Activated CD4-positive, alpha-beta T cell treated with anti-CD3 and anti-CD28 coated beads for 36 hours (primary cell): Measurements from ENCODE around the gene RASL12. TPM values are rescaled to one million over a fixed set of nuclear protein-coding genes. Genes with fewer than 3 reads are reported as not detected.
"Not testable (repeated sequence)": the region's sequence is repeated elsewhere in the genome, so short reads cannot be mapped to it uniquely, and the experiment has no call there.

Experiments
- ATAC-seq: fragments of 200-7000 bp; cut with Tn5 transposase; one replicate; pipeline ENCODE4 v1.10.0; 2021; ENCODE audit warnings: mild to moderate bottlenecking, moderate library complexity
- CTCF ChIA-PET: fragments of 350-600 bp; sonication (Branson Sonifier 250); formaldehyde crosslinking; loops from one replicate; lab custom pipeline; 2021; ENCODE audit warnings: antibody characterized with exemption; lab: Charles Lee
- POLR2A ChIA-PET: fragments of 350-600 bp; sonication (Branson Sonifier 250); formaldehyde crosslinking; loops from one replicate; lab custom pipeline; 2021; ENCODE audit warnings: antibody characterized with exemption, inconsistent platforms; lab: Charles Lee
- DNase-seq: peaks from one replicate; pipeline ENCODE4 v3.0.0-alpha.2; 2020
- H3K27ac Mint-ChIP-seq: one replicate; pipeline ENCODE4 v1.8.0; 2021; ENCODE audit warnings: mixed read lengths
- H3K27me3 Mint-ChIP-seq: one replicate; pipeline ENCODE4 v1.8.0; 2021; ENCODE audit warnings: mixed read lengths
- H3K36me3 Mint-ChIP-seq: one replicate; pipeline ENCODE4 v1.8.0; 2021; ENCODE audit warnings: low read depth, mixed read lengths
- H3K4me1 Mint-ChIP-seq: one replicate; pipeline ENCODE4 v1.8.0; 2021; ENCODE audit warnings: mixed read lengths
- H3K4me3 Mint-ChIP-seq: one replicate; pipeline ENCODE4 v1.8.0; 2021; ENCODE audit warnings: mild to moderate bottlenecking, moderate library complexity, mixed read lengths
- H3K9me3 Mint-ChIP-seq: one replicate; pipeline ENCODE4 v1.8.0; 2021; ENCODE audit warnings: low read depth, mixed read lengths
- intact Hi-C, 2 experiments: fragments of 100-400 bp; cut with DNase I in 1 of 2; cut with micrococcal nuclease in 1 of 2; formaldehyde crosslinking; loops; one replicate each; pipeline versions ENCODE4 v1.14.2 to v1.15.1; 2022 to 2024; cut with DNase I, micrococcal nuclease
- total RNA-seq, 2 experiments: library from RNA; stranded (reverse); gene quantifications; one replicate each; pipeline ENCODE4 v1.2.3, GENCODE V29; 2021

RASL12 gene
- total RNA-seq, 2 experiments from 2014 or later, result not detected

DNA sequence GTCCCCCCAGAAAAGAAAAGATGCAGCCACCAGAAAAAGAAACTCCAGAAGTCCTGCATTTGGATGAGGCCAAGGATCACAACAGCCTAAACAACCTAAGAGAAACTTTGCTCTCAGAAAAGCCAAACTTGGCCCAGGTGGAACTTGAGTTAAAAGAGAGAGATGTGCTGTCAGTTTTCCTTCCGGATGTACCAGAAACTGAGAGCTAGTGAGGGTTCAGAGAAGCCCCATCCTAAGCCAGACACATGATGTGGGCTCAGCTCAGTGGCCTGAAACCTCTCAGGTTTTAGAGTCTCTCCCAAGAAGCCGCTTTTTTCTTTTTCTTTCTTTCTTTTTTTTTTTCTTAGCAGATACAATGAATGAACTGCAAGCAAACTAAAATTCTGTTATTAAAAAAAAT is 14.8 kb downstream of the RASL12 start:
- ATAC-seq, result no peak
- no peak overlapping the region for H3K27ac Mint-ChIP-seq
- H3K4me3 Mint-ChIP-seq, result no peak overlapping the region
- H3K9me3 Mint-ChIP-seq, result no peaks in the 10 kb centered on the region
- POLR2A ChIA-PET, result interaction anchor here (0.6 kb wide), 1 partner anchor 235 kb away, joined by 7 read pairs; no protein-coding TSS in a partner anchor
- H3K36me3 Mint-ChIP-seq, result no peaks in the 10 kb centered on the region
- intact Hi-C loops, result loop anchor here (5.0 kb wide), 2 partner anchors 49 to 334 kb away; no protein-coding TSS in a partner anchor
- CTCF ChIA-PET, result interaction anchor here (0.6 to 1.6 kb wide), 4 partner anchors 19 to 266 kb away, joined by 3 to 5 read pairs (median 5); no protein-coding TSS in a partner anchor
- no peak for DNase-seq
- H3K27me3 Mint-ChIP-seq, result no peaks in the 10 kb centered on the region
- H3K4me1 Mint-ChIP-seq, result peaks cover 16% of the 10 kb centered on the region

- H3K4me1 Mint-ChIP-seq, result peaks cover 16% of the 10 kb centered on the region
- CTCF ChIA-PET, result interaction anchor here (0.6 to 1.0 kb wide), 3 partner anchors 8 to 447 kb away, joined by 3 to 4 read pairs (median 3); no protein-coding TSS in a partner anchor
- no peak for ATAC-seq
- no peak overlapping the region for H3K4me3 Mint-ChIP-seq
- no peaks in the 10 kb centered on the region for H3K9me3 Mint-ChIP-seq
- H3K36me3 Mint-ChIP-seq, result no peaks in the 10 kb centered on the region
- intact Hi-C loops, result loop anchor here (5.0 kb wide), 2 partner anchors 51 to 336 kb away; no protein-coding TSS in a partner anchor
- H3K27ac Mint-ChIP-seq, result no peak overlapping the region
- DNase-seq, result no peak
- POLR2A ChIA-PET, result interaction anchor here (0.5 to 1.2 kb wide), 2 partner anchors 253 to 945 kb away, joined by 3 to 6 read pairs; partner anchors contain the start of gene RNU5B-1
- peaks cover 2% of the 10 kb centered on the region for H3K27me3 Mint-ChIP-seq
These were observed 16.5 kb downstream of the RASL12 start for GRCh38 chr15:65051266-65051665.

DNA sequence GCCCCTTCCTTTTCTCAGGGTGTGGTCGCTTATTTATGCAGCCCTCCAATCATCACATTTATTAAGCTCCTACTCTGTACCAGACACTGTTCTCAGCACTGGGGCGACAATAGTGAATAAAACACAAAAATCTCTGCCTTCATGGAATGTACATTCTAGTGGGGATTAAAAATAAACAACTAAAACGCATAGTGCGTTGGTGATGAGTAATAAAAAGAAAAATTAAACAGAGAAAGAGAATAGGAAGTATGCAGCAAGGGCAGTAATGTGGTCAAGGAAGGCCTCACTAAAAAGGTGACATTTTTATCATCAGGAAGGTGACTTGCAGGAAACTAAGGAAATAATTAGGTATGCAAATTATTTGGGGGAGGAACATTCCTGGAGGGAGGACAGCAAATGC is 17.5 kb downstream of the RASL12 start:
- Mint-ChIP-seq H3K9me3 (no peaks in the 10 kb centered on the region), H3K4me3 (no peak overlapping the region), H3K4me1 (peaks cover 16% of the 10 kb centered on the region), H3K27ac (no peak overlapping the region), H3K36me3 (no peaks in the 10 kb centered on the region), H3K27me3 (peaks cover 2% of the 10 kb centered on the region)
- no peak for DNase-seq
- ChIA-PET POLR2A (no interaction called here), CTCF (no interaction called here)
- intact Hi-C loops, result loop anchor here (5.0 kb wide), 2 partner anchors 52 to 337 kb away; no protein-coding TSS in a partner anchor
- no peak for ATAC-seq

DNA sequence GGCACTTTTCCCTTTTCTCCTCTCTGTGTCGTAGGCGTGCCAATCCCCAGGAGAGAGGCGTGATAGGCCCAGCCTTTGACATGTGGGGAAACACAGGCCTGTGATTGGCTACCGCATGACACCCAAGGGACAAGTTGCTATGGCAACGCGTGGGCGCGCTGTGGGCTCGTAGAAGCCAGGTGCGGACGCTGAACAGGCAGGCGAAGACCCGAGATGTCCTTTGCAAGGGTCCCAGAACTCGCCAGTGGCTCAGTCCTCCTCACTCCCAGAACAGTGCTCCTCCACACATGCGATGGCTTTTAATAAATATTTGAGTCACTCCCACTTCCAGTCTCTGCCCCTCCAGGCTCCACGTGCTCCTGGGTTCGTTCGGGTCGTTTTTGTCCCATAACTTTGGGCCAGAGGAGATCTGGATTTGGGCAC is 18.4 kb downstream of the RASL12 start:
- ChIA-PET CTCF (interaction anchor here (0.7 kb wide), 1 partner anchor 35 kb away, joined by 3 read pairs; no protein-coding TSS in a partner anchor), POLR2A (no interaction called here)
- peak overlapping the region; percentile 8 for H3K4me3 Mint-ChIP-seq
- intact Hi-C loops, result loop anchor here in 1 of 2 experiments (1.0 kb wide), 2 partner anchors 20 to 225 kb away; partner anchors contain the start of gene MTFMT
- no peak overlapping the region for H3K27ac Mint-ChIP-seq
- no peaks in the 10 kb centered on the region for H3K9me3 Mint-ChIP-seq
- no peaks in the 10 kb centered on the region for H3K36me3 Mint-ChIP-seq
- H3K27me3 Mint-ChIP-seq, result peaks cover 2% of the 10 kb centered on the region
- ATAC-seq (peak; percentile 98), DNase-seq (peak; percentile 94)
- H3K4me1 Mint-ChIP-seq, result peaks cover 16% of the 10 kb centered on the region

- POLR2A ChIA-PET, result interaction anchor here (0.6 kb wide), 1 partner anchor 383 kb away, joined by 3 read pairs; no protein-coding TSS in a partner anchor
- no peak for ATAC-seq
- Mint-ChIP-seq H3K27me3 (peaks cover 2% of the 10 kb centered on the region), H3K9me3 (no peaks in the 10 kb centered on the region), H3K4me1 (peaks cover 21% of the 10 kb centered on the region), H3K4me3 (no peak overlapping the region), H3K27ac (no peak overlapping the region), H3K36me3 (no peaks in the 10 kb centered on the region)
- DNase-seq, result no peak
- intact Hi-C loops, result no loop called here
- CTCF ChIA-PET, result interaction anchor here (1.3 to 2.9 kb wide), 2 partner anchors 14 to 56 kb away, joined by 3 to 10 read pairs; no protein-coding TSS in a partner anchor
These were observed 19.6 kb downstream of the RASL12 start for GRCh38 chr15:65048241-65048640.

DNA sequence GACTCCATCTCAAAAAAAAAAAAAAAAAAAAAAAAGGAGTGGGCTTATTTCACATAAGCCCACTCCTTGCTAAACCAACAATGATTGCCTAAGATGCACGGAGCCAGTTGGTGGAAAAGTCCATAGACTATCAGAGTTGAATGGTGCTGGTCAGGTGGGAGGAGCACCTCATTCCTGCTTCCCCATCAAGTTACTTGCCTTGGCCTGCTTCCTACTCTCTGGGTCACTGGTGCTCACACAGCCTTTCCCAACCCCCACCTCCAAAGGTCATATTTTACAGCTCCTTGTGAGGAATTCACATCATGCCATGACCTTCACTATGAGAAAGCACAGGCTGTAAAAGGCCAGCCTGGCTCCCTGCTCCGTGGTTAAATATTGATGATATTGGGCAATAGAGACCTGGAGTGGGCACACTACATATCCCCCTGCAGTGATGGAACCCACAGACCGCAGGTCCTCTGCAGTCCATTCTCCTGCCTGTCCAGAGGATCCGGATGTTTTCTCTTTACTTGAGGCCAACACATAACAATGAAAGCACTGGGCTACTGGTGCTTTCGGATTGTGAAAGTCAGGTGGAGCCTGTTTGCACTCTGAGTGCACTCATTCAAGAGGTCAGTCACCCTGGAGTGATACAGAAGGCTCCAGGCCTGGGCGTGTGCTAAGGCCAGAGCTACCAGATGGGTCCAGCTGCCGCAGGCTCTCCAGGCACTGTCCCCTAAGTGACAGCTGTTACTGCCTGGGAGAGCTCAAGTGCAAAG is 22.9 kb downstream of the RASL12 start, which contains the start of gene SLC51B:
Gene SLC51B, plus strand, starts transcription at position 664 of the 758 bp plus-strand sequence. CDS start 4,618 bp downstream, outside the sequence.
- ChIA-PET POLR2A (no interaction called here), CTCF (interaction anchor here (0.6 to 1.5 kb wide), 3 partner anchors 11 to 48 kb away, joined by 3 to 6 read pairs (median 5); no protein-coding TSS in a partner anchor)
- H3K4me1 Mint-ChIP-seq, result peaks cover 14% of the 10 kb centered on the region
- intact Hi-C loops, result no loop called here
- peaks cover 2% of the 10 kb centered on the region for H3K27me3 Mint-ChIP-seq
- H3K27ac Mint-ChIP-seq, result no peak within 1 kb of the TSS
- H3K36me3 Mint-ChIP-seq, result no peaks in the 10 kb centered on the region
- no peak for ATAC-seq
- H3K4me3 Mint-ChIP-seq, result no peak within 1 kb of the TSS
- DNase-seq, result no peak
- no peaks in the 10 kb centered on the region for H3K9me3 Mint-ChIP-seq

DNA sequence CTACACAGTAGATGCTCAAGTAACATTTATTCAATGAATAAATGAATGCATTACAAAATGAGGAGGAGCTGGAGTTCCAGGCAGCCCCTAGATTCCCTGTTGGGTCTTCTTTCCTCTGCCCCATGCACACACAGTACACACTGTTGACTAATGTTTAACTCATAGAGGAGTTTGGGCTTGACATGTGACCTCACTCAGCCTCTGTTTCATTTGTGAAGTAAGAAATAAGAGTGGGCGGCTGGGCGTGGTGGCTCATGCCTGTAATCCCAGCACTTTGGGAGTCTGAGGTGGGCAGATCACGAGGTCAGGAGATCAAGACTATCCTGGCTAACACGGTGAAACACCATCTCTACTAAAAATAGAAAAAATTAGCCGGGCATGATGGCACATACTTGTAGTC is 23.6 kb downstream of the RASL12 start:
- H3K4me3 Mint-ChIP-seq, H3K9me3 Mint-ChIP-seq, H3K4me1 Mint-ChIP-seq, intact Hi-C loops, H3K36me3 Mint-ChIP-seq, H3K27ac Mint-ChIP-seq, H3K27me3 Mint-ChIP-seq: not testable (repeated sequence)
- POLR2A ChIA-PET, result interaction anchor here (0.5 kb wide), 1 partner anchor 873 kb away, joined by 3 read pairs; no protein-coding TSS in a partner anchor
- DNase-seq (peak; percentile 62), ATAC-seq (peak; percentile 90)
- CTCF ChIA-PET, result interaction anchor here (0.6 to 1.5 kb wide), 3 partner anchors 11 to 47 kb away, joined by 3 to 6 read pairs (median 5); no protein-coding TSS in a partner anchor

DNA sequence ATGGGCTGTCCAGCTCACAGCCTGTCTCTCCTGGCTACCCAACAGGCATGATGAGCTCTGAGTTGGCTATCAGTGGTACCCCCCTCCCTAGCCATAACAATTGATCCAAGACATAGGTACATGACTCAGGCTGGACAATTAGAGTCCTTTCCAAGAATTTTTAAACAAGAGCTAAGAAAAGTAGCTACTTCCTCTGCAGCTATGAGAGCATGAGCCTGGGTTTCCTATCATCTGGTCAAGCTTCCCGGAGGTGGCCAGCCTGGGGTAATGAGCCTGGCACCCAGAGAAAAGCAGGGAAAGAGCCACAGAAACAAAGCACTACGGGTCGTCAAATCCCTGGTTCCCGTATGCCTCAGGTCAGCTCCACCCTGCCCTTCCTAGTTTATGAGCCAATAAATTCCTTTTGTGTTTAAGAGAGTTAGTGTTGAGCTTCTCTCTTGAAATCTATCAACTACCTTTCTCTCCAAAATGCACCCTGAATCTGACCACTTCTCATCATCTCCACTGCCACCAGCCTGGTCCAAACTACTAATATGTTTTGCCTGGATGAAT is 24.9 kb downstream of the RASL12 start:
- Mint-ChIP-seq H3K36me3 (no peaks in the 10 kb centered on the region), H3K9me3 (no peaks in the 10 kb centered on the region), H3K27ac (no peak overlapping the region), H3K27me3 (peaks cover 2% of the 10 kb centered on the region), H3K4me3 (no peak overlapping the region), H3K4me1 (peaks cover 5% of the 10 kb centered on the region)
- POLR2A ChIA-PET, result no interaction called here
- DNase-seq, result no peak
- ATAC-seq, result no peak
- intact Hi-C loops, result no loop called here
- CTCF ChIA-PET, result interaction anchor here (0.6 to 1.6 kb wide), 5 partner anchors 9 to 891 kb away, joined by 3 to 6 read pairs (median 3); no protein-coding TSS in a partner anchor

DNA sequence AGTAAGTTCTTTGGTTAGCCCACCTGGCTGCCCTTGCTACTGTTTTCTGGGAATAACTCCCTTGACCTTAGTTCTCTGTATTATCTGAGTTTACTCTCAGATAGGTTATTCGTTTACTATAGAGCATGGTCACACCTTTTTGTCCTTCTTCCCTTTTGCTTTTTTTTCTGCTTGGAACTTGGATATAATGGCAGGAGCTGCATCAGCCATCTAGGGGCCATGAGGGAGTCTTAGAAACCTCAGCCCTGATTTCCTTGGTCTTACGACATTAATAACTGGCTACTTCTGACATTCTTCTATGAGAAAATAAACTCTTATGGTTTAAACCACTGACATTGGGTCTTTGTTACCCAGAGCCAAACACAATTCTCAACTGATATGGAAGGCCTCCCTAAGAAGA is 26.0 kb downstream of the RASL12 start:
- H3K4me3 Mint-ChIP-seq, result no peak overlapping the region
- peaks cover 5% of the 10 kb centered on the region for H3K4me1 Mint-ChIP-seq
- ChIA-PET POLR2A (no interaction called here), CTCF (interaction anchor here (0.7 to 1.6 kb wide), 2 partner anchors 8 to 267 kb away, joined by 3 to 6 read pairs; no protein-coding TSS in a partner anchor)
- H3K36me3 Mint-ChIP-seq, result no peaks in the 10 kb centered on the region
- intact Hi-C loops, result no loop called here
- ATAC-seq (no peak), DNase-seq (no peak)
- H3K27ac Mint-ChIP-seq, result no peak overlapping the region
- H3K27me3 Mint-ChIP-seq, result no peaks in the 10 kb centered on the region
- no peaks in the 10 kb centered on the region for H3K9me3 Mint-ChIP-seq

- DNase-seq (no peak), ATAC-seq (no peak)
- no peak overlapping the region for H3K4me3 Mint-ChIP-seq
- ChIA-PET CTCF (interaction anchor here (0.6 to 0.7 kb wide), 2 partner anchors 13 to 1518 kb away, joined by 3 to 5 read pairs; no protein-coding TSS in a partner anchor), POLR2A (no interaction called here)
- no peaks in the 10 kb centered on the region for H3K27me3 Mint-ChIP-seq
- no peak overlapping the region for H3K27ac Mint-ChIP-seq
- intact Hi-C loops, result no loop called here
- H3K9me3 Mint-ChIP-seq, result no peaks in the 10 kb centered on the region
- H3K4me1 Mint-ChIP-seq, result peaks cover 5% of the 10 kb centered on the region
- no peaks in the 10 kb centered on the region for H3K36me3 Mint-ChIP-seq
These were observed 27.3 kb downstream of the RASL12 start for GRCh38 chr15:65040461-65040860.

DNA sequence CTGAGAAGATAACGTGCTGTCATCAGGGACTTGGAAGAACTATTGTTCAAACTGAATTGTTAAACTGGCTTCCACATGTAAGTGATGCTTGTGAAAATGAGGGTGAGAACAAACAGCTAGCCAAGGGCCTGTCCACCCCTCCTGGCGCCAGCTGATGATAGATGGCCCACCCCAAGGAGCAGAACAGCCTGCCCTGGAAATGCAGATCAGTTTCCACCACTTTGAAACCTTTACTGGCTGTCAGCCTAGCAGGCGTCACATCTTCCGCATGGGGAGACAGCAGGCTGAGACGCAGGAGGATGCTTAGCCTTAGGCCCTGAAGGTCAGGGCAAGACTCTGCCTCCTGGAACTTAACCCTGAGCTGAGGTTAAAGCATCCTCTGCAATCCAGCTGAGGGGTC is 29.0 kb downstream of the RASL12 start:
- Mint-ChIP-seq H3K27me3 (no peaks in the 10 kb centered on the region), H3K4me3 (no peak overlapping the region), H3K36me3 (no peaks in the 10 kb centered on the region), H3K4me1 (peaks cover under 1% of the 10 kb centered on the region), H3K9me3 (no peaks in the 10 kb centered on the region), H3K27ac (no peak overlapping the region)
- POLR2A ChIA-PET, result no interaction called here
- intact Hi-C loops, result no loop called here
- no peak for DNase-seq
- CTCF ChIA-PET, result interaction anchor here (0.8 to 1.0 kb wide), 2 partner anchors 17 to 31 kb away, joined by 3 to 5 read pairs; no protein-coding TSS in a partner anchor
- ATAC-seq, result no peak
